Dendritic cell treated with granulocyte-macrophage colony-stimulating factor and Interleukin-4, amounts not matched to agents 40 ng/mL and 50 ng/mL, for 4 days (primary cell): ENCODE measurements around the gene AOC2.
"Not testable (repeated sequence)": the region's sequence is repeated elsewhere in the genome, so short reads cannot be mapped to it uniquely, and the experiment has no call there.

Experiments
- H3K27ac Mint-ChIP-seq: one replicate; pipeline ENCODE4 v1.8.0; 2022; ENCODE audit warnings: mild to moderate bottlenecking, mixed read lengths
- H3K27me3 Mint-ChIP-seq: one replicate; pipeline ENCODE4 v1.8.0; 2022; ENCODE audit warnings: mild to moderate bottlenecking, mixed read lengths
- H3K36me3 Mint-ChIP-seq: one replicate; pipeline ENCODE4 v1.8.0; 2022; ENCODE audit warnings: low read depth, mixed read lengths
- H3K4me1 Mint-ChIP-seq: one replicate; pipeline ENCODE4 v1.8.0; 2022; ENCODE audit warnings: low read depth, mixed read lengths
- H3K4me3 Mint-ChIP-seq: one replicate; pipeline ENCODE4 v1.8.0; 2022; ENCODE audit warnings: mild to moderate bottlenecking, moderate library complexity, mixed read lengths
- H3K9me3 Mint-ChIP-seq: one replicate; pipeline ENCODE4 v1.8.0; 2022; ENCODE audit warnings: mixed read lengths
- intact Hi-C: fragments of 100-400 bp; cut with micrococcal nuclease; formaldehyde crosslinking; loops from one replicate; pipeline ENCODE4 v1.15.0; 2022

The AOC2 gene

DNA sequence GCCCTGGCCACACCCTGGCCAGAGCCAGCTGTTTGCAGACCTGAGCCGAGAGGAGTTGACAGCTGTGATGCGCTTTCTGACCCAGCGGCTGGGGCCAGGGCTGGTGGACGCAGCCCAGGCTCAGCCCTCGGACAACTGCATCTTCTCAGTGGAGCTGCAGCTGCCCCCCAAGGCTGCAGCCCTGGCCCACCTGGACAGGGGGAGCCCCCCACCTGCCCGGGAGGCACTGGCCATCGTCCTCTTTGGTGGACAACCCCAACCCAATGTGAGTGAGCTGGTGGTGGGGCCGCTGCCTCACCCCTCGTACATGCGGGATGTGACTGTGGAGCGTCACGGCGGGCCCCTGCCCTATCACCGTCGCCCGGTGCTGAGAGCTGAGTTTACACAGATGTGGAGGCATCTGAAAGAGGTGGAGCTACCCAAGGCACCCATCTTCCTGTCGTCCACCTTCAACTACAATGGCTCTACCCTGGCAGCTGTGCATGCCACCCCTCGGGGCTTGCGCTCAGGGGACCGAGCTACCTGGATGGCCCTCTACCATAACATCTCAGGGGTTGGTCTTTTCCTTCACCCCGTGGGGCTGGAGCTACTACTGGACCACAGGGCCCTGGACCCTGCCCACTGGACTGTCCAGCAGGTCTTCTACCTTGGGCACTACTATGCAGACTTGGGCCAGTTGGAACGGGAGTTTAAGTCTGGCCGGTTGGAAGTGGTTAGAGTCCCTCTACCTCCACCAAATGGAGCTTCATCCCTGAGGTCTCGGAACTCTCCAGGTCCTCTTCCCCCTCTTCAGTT, 578 bp downstream of the AOC2 start:
- Mint-ChIP-seq H3K27ac (no peak overlapping the region), H3K9me3 (no peaks in the 10 kb centered on the region), H3K4me1 (peaks cover 25% of the 10 kb centered on the region), H3K36me3 (peaks cover 62% of the 10 kb centered on the region), H3K4me3 (no peak overlapping the region), H3K27me3 (peaks cover under 1% of the 10 kb centered on the region)
- intact Hi-C loops: loop anchor here (10.0 kb wide), 1 partner anchor 150 kb away; the partner anchor contains the start of gene RPL27

DNA sequence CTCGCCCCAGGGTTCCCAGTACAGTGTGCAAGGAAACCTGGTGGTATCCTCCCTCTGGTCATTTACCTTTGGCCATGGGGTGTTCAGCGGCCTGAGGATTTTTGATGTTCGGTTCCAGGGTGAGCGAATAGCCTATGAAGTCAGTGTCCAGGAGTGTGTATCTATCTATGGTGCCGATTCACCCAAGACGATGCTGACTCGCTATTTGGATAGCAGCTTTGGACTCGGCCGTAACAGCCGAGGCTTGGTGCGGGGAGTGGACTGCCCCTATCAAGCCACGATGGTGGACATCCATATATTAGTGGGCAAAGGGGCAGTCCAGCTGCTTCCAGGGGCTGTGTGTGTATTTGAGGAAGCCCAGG, 1.2 kb downstream of the AOC2 start:
- Mint-ChIP-seq H3K4me1 (peaks cover 25% of the 10 kb centered on the region), H3K27me3 (peaks cover 4% of the 10 kb centered on the region), H3K36me3 (peaks cover 57% of the 10 kb centered on the region), H3K4me3 (no peak overlapping the region), H3K9me3 (no peaks in the 10 kb centered on the region), H3K27ac (peak overlapping the region; percentile 3)
- intact Hi-C loops: loop anchor here (10.0 kb wide), 1 partner anchor 149 kb away; the partner anchor contains the start of gene RPL27

DNA sequence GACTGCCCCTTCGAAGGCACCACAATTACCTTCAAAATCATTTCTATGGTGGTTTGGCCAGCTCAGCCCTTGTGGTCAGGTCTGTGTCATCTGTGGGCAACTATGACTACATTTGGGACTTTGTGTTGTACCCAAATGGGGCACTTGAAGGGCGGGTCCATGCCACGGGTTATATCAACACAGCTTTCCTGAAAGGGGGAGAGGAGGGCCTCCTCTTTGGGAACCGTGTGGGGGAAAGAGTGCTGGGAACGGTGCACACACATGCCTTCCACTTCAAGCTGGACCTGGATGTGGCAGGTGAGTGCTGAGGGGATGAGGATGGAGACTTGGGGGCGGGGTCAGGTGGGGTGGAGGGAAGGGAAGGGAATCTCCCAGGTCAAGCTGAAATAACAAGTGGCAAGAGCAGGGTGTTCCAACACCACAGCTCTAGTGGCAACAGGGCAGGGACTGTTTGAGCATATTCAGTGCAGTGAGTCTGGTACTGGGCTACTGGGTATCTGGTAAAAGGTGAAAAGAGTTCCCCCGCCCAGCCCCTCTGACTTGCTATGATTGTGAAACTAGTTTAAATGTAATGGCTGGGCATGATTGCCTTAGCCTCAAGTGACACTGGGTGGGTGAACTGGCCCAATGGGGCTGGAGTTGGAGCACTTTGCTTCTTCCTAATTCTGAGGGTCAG, 1.7 kb downstream of the AOC2 start:
- intact Hi-C loops: loop anchor here (10.0 kb wide), 1 partner anchor 149 kb away; the partner anchor contains the start of gene RPL27
- H3K4me3 Mint-ChIP-seq: no peak overlapping the region

DNA sequence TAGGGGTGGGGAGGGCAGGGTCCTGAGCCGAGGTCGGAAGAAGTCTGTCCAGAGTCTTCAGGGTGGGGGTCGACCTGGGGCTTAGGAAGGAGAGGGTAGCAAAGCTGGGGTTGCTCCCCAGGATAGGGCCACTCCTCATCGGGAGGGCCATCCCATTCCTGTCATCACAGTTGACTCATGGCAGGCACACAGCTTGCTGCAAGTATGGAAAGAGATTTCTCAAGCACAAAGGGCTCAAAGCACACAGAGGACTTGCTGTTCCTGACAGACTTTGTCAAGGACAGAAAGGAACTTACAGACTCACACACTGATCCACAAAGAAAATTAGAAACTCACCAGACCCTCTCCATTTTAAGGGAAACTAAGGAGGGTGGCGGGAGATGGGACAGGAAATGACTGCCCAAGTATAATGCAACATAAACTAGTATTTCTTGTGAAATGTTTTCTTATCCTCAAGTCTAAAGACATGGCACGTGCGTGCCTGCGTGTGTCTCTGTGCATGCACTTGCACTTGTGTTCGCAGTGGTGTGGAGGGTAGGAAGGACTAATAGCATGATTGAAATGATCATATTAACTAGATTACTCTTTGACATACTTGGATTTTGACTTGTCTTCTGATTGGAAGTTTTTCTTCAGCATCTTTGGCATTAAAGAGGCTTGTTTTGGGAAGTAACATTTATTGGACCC, 2.4 kb downstream of the AOC2 start:
- H3K36me3 Mint-ChIP-seq: peaks cover 45% of the 10 kb centered on the region
- H3K27me3 Mint-ChIP-seq: peaks cover 6% of the 10 kb centered on the region
- H3K4me1 Mint-ChIP-seq: peaks cover 25% of the 10 kb centered on the region
- no peaks in the 10 kb centered on the region for H3K9me3 Mint-ChIP-seq
- intact Hi-C loops: loop anchor here (10.0 kb wide), 1 partner anchor 148 kb away; the partner anchor contains the start of gene RPL27
- H3K4me3 Mint-ChIP-seq: no peak overlapping the region
- H3K27ac Mint-ChIP-seq: peak overlapping the region; percentile 3

More for the DNA sequence above, 1.7 kb downstream of the AOC2 start:
- H3K4me1 Mint-ChIP-seq: peaks cover 25% of the 10 kb centered on the region
- peak overlapping the region; percentile 3 for H3K27ac Mint-ChIP-seq
- H3K9me3 Mint-ChIP-seq: no peaks in the 10 kb centered on the region
- peaks cover 51% of the 10 kb centered on the region for H3K36me3 Mint-ChIP-seq
- peaks cover 4% of the 10 kb centered on the region for H3K27me3 Mint-ChIP-seq

DNA sequence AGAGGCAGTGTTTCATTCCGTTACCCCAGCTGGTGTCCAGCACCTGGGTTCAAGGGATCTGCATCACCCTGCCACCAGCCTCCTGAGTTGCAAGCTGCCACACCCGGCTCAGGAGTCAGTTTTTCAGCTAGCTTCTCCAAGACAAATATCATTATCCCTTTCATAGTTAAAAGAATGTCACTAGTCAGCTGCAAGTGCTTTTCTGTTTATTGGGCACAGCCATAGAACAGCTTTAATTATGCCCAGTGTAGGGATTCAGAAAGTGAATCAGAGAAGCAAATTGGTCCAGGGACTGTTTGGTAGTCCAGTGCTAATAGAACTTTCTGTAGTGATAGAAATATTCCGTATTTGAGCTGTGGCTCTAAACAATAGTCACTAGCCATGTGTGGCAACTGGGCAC, 3.7 kb downstream of the AOC2 start:
- Mint-ChIP-seq H3K9me3 (no peaks in the 10 kb centered on the region), H3K4me3 (no peak overlapping the region), H3K4me1 (peaks cover 31% of the 10 kb centered on the region), H3K27me3 (peaks cover 6% of the 10 kb centered on the region), H3K36me3 (peaks cover 31% of the 10 kb centered on the region), H3K27ac (no peak overlapping the region)
- intact Hi-C loops: loop anchor here (10.0 kb wide), 1 partner anchor 147 kb away; the partner anchor contains the start of gene RPL27

DNA sequence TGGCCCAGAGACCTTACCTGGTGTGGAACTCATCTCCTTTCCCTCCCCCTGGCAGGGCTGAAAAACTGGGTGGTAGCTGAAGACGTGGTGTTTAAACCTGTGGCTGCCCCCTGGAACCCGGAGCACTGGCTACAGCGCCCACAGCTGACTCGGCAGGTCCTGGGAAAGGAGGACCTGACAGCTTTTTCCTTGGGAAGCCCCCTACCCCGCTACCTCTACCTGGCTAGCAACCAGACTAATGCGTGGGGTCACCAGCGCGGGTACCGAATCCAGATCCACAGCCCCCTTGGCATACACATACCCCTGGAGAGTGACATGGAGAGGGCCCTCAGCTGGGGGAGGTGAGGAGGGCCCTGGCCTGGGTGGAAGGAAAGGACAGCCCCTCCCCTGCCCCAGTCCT, 4.7 kb downstream of the AOC2 start:
- Mint-ChIP-seq H3K9me3 (no peaks in the 10 kb centered on the region), H3K4me3 (no peak overlapping the region), H3K4me1 (peaks cover 32% of the 10 kb centered on the region), H3K27me3 (peaks cover 6% of the 10 kb centered on the region), H3K36me3 (peaks cover 22% of the 10 kb centered on the region), H3K27ac (no peak overlapping the region)
- intact Hi-C loops: loop anchor here (10.0 kb wide), 1 partner anchor 146 kb away; the partner anchor contains the start of gene RPL27

DNA sequence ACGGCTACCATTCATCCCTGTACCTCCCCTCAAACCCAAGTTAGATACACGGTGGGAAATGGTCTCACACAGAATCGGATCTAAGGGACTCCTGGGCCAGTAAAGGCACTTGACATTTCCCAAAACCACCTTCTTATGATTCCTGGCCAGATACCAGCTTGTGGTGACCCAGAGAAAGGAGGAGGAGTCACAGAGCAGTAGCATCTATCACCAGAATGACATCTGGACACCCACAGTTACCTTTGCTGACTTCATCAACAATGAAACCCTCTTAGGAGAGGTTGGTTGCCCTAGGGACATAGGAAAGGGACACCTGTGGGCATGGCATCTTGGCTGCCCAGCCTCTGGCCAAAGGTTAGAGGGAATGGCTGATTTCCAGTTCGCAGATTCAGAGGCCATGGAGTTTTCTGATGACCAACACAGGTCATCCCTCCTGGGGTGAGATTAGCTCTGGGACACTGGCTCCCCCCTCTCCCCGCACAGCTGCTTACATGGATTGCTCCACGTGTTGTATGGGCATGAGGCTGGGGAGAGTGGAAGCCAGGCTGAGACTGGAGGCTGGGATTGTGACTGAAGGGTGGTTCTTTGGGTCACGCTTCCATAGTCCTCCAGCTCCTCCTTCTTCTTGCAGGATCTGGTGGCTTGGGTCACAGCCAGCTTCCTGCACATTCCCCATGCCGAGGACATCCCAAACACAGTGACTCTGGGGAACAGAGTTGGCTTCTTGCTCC, 5.2 kb downstream of the AOC2 start:
- no peak overlapping the region for H3K4me3 Mint-ChIP-seq
- H3K27me3 Mint-ChIP-seq: peaks cover 6% of the 10 kb centered on the region
- peaks cover 32% of the 10 kb centered on the region for H3K4me1 Mint-ChIP-seq
- no peak overlapping the region for H3K27ac Mint-ChIP-seq
- intact Hi-C loops: loop anchor here (10.0 kb wide), 1 partner anchor 145 kb away; the partner anchor contains the start of gene RPL27
- H3K9me3 Mint-ChIP-seq: no peaks in the 10 kb centered on the region
- H3K36me3 Mint-ChIP-seq: peaks cover 16% of the 10 kb centered on the region

DNA sequence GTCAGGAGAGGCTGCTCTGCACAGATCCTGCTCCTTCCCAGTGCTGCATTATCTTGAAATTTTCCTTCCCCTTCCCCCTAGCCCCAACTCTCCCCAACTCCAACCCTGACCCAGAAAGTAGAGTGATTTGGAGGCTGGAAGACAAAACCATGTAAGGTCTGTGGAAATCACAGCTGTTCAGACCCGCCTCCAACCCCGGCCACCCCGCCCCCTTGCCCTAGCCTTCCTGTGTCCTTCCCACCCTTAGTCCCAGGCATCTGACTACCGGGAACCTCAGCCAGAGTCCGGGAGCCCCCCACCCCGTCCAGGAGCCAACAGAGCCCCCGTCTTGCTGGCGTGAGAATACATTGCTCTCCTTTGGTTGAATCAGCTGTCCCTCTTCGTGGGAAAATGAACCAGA, 6.6 kb downstream of the AOC2 start, which contains the start of gene AOC3:
TSS of gene AOC3 (plus strand) at position 246 of the 400 bp plus-strand sequence. CDS start at position 391, 145 bp downstream.
- intact Hi-C loops: no loop called here
- Mint-ChIP-seq H3K27me3 (peaks cover 6% of the 10 kb centered on the region), H3K4me1 (peaks cover 32% of the 10 kb centered on the region), H3K36me3 (peaks cover 2% of the 10 kb centered on the region), H3K9me3 (no peaks in the 10 kb centered on the region), H3K4me3 (no peak within 1 kb of the TSS), H3K27ac (no peak within 1 kb of the TSS)

DNA sequence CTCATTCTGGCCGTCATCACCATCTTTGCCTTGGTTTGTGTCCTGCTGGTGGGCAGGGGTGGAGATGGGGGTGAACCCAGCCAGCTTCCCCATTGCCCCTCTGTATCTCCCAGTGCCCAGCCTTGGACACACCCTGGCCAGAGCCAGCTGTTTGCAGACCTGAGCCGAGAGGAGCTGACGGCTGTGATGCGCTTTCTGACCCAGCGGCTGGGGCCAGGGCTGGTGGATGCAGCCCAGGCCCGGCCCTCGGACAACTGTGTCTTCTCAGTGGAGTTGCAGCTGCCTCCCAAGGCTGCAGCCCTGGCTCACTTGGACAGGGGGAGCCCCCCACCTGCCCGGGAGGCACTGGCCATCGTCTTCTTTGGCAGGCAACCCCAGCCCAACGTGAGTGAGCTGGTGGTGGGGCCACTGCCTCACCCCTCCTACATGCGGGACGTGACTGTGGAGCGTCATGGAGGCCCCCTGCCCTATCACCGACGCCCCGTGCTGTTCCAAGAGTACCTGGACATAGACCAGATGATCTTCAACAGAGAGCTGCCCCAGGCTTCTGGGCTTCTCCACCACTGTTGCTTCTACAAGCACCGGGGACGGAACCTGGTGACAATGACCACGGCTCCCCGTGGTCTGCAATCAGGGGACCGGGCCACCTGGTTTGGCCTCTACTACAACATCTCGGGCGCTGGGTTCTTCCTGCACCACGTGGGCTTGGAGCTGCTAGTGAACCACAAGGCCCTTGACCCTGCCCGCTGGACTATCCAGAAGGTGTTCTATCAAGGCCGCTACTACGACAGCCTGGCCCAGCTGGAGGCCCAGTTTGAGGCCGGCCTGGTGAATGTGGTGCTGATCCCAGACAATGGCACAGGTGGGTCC, 7.2 kb downstream of the AOC2 start:
- H3K9me3 Mint-ChIP-seq, H3K36me3 Mint-ChIP-seq, H3K27me3 Mint-ChIP-seq, H3K27ac Mint-ChIP-seq, H3K4me3 Mint-ChIP-seq, intact Hi-C loops: not testable (repeated sequence)
- H3K4me1 Mint-ChIP-seq: peaks cover 26% of the 10 kb centered on the region

DNA sequence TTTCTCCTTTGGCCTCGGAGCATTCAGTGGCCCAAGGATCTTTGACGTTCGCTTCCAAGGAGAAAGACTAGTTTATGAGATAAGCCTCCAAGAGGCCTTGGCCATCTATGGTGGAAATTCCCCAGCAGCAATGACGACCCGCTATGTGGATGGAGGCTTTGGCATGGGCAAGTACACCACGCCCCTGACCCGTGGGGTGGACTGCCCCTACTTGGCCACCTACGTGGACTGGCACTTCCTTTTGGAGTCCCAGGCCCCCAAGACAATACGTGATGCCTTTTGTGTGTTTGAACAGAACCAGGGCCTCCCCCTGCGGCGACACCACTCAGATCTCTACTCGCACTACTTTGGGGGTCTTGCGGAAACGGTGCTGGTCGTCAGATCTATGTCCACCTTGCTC, 8.0 kb downstream of the AOC2 start:
- intact Hi-C loops: no loop called here
- Mint-ChIP-seq H3K27ac (no peak overlapping the region), H3K9me3 (no peaks in the 10 kb centered on the region), H3K4me3 (no peak overlapping the region), H3K27me3 (peaks cover 6% of the 10 kb centered on the region), H3K4me1 (peaks cover 19% of the 10 kb centered on the region), H3K36me3 (no peaks in the 10 kb centered on the region)

DNA sequence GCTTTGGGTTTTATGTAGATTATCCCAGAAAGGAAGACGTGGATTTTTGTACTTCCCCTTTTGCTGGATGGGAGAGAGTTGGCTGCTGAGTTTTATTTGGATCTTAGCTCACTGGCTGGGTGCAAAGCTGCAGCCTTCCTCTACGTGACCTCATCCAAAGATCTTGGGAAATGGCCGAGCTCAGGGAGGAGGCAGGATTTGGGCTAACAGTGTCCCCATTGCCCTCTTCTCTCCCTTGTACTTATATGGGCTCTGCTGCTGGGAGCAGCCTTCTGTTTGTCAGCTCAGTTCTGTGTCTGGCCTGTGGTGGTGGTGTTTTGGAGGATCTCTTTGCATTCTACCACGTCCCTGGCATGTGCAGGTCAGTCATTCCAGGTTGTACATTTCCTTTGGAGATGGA, 8.6 kb downstream of the AOC2 start:
- Mint-ChIP-seq H3K27me3 (peaks cover 6% of the 10 kb centered on the region), H3K36me3 (no peaks in the 10 kb centered on the region), H3K9me3 (no peaks in the 10 kb centered on the region), H3K4me3 (no peak overlapping the region), H3K4me1 (peaks cover 18% of the 10 kb centered on the region), H3K27ac (no peak overlapping the region)
- intact Hi-C loops: no loop called here

DNA sequence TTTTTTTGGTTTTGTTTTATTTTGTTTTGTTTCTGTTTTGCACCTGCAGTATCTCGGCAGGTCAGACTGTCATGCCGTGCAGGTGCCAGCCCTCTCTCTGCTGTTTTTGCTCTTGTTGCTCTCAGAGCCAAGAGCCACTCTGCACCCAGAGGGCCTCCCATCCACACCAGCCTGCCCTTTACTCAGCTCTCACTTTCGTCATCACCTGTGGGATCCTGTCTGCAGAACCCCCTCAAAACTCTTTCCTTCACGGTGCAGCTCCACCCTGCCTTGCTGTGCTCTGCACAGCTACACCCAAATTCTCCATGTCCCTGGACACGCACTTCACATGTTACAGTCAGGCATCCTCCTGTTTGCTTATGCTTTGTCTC, 9.2 kb downstream of the AOC2 start:
- H3K36me3 Mint-ChIP-seq: no peaks in the 10 kb centered on the region
- H3K9me3 Mint-ChIP-seq: no peaks in the 10 kb centered on the region
- peaks cover 18% of the 10 kb centered on the region for H3K4me1 Mint-ChIP-seq
- H3K27ac Mint-ChIP-seq: no peak overlapping the region
- H3K4me3 Mint-ChIP-seq: no peak overlapping the region
- intact Hi-C loops: no loop called here
- H3K27me3 Mint-ChIP-seq: peaks cover 8% of the 10 kb centered on the region
